Activated T-cell treated with anti-CD3 and anti-CD28 coated beads for 4 hours (primary cell): ENCODE data around the gene DISP3.

Source experiments
- DNase-seq: peaks from one replicate; pipeline ENCODE4 v3.0.0-alpha.2; 2020

Gene DISP3

GRCh38 chr1:11462224-11462923 is 16.6 kb upstream of the DISP3 start:
- DNase-seq: no peak

- DNase-seq: no peak
Observed at GRCh38 chr1:11463177-11463576, 15.8 kb upstream of the DISP3 start.

GRCh38 chr1:11465307-11465706 is 13.6 kb upstream of the DISP3 start:
- no peak for DNase-seq

GRCh38 chr1:11466416-11466815 is 12.5 kb upstream of the DISP3 start:
- no peak for DNase-seq

GRCh38 chr1:11468878-11469277 is 10.1 kb upstream of the DISP3 start:
- DNase-seq: no peak

GRCh38 chr1:11470912-11471311 is 8.0 kb upstream of the DISP3 start:
- no peak for DNase-seq

GRCh38 chr1:11471473-11471872 is 7.5 kb upstream of the DISP3 start:
- DNase-seq: no peak

- DNase-seq: no peak
Observed at GRCh38 chr1:11472284-11472683, 6.7 kb upstream of the DISP3 start.

GRCh38 chr1:11472741-11473140 is 6.2 kb upstream of the DISP3 start:
- no peak for DNase-seq

- DNase-seq: no peak
Observed at GRCh38 chr1:11473491-11474034, 5.4 kb upstream of the DISP3 start.

- no peak for DNase-seq
Observed at GRCh38 chr1:11474826-11475225, 4.1 kb upstream of the DISP3 start.

- no peak for DNase-seq
Observed at GRCh38 chr1:11475748-11476147, 3.2 kb upstream of the DISP3 start.

GRCh38 chr1:11479375-11479979 is 522 bp downstream of the DISP3 start:
- DNase-seq: no peak

GRCh38 chr1:11481019-11481418 is 2.1 kb downstream of the DISP3 start:
- DNase-seq: no peak

- DNase-seq: no peak
Observed at GRCh38 chr1:11482198-11482597, 3.2 kb downstream of the DISP3 start.

GRCh38 chr1:11482701-11483479 is 3.9 kb downstream of the DISP3 start:
- DNase-seq: no peak

GRCh38 chr1:11483581-11484320 is 4.8 kb downstream of the DISP3 start:
- DNase-seq: no peak

GRCh38 chr1:11484321-11484655 is 5.3 kb downstream of the DISP3 start:
- no peak for DNase-seq

- DNase-seq: no peak
Observed at GRCh38 chr1:11485191-11485590, 6.2 kb downstream of the DISP3 start.

GRCh38 chr1:11486231-11487009 is 7.5 kb downstream of the DISP3 start:
- DNase-seq: no peak

- no peak for DNase-seq
Observed at GRCh38 chr1:11487196-11487751, 8.3 kb downstream of the DISP3 start.

GRCh38 chr1:11488201-11488770 is 9.3 kb downstream of the DISP3 start:
- DNase-seq: no peak
